Ovary (tissue), 3 donors: ENCODE results near the gene ITGB1BP1.

Source experiments
- POLR2A ChIP-seq: fragments of 450-650 bp; IDR thresholded peaks from one replicate; pipeline ENCODE4 v1.6.1; 2017; ENCODE audit warnings: antibody characterized with exemption, mild to moderate bottlenecking, moderate library complexity
- TF ChIP-seq, protein P1 (sequence below), 3 donors: fragments of 450-650 bp in 2 of 3; fragments of 200-600 bp in 1 of 3; IDR thresholded peaks; one replicate each; pipeline versions ENCODE4 v1.5.1 to v1.8.0; 2016 to 2022; ENCODE audit warnings: antibody characterized with exemption in 3 of 3, mild to moderate bottlenecking in 1 of 3
- donor health status: DM: no; HTN: no; CAD: no.

DNA sequence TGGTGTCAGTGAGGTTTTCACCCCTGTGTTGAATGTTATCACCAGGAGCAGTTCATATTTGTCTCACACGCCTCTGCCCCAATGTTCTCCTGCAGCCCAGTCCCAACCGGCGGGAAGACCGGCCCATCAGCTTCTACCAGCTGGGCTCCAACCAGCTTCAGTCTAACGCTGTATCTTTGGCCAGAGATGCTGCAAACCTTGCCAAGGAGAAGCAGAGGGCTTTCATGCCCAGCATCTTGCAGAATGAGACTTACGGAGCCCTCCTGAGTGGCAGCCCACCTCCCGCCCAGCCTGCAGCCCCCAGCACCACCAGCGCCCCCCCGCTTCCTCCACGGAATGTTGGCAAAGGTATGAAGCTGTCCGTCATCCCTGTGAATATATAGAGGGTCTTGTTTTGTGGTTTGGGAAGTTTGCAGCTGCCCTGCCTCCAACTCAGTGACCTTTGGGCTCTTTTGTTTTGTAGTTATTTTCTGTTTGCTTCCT lies 35.1 kb downstream of the ITGB1BP1 start:
- TF ChIP-seq, protein P1, sequence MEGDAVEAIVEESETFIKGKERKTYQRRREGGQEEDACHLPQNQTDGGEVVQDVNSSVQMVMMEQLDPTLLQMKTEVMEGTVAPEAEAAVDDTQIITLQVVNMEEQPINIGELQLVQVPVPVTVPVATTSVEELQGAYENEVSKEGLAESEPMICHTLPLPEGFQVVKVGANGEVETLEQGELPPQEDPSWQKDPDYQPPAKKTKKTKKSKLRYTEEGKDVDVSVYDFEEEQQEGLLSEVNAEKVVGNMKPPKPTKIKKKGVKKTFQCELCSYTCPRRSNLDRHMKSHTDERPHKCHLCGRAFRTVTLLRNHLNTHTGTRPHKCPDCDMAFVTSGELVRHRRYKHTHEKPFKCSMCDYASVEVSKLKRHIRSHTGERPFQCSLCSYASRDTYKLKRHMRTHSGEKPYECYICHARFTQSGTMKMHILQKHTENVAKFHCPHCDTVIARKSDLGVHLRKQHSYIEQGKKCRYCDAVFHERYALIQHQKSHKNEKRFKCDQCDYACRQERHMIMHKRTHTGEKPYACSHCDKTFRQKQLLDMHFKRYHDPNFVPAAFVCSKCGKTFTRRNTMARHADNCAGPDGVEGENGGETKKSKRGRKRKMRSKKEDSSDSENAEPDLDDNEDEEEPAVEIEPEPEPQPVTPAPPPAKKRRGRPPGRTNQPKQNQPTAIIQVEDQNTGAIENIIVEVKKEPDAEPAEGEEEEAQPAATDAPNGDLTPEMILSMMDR (IDR thresholded peaks at IDR 0.05): no peak
- no peak for TF ChIP-seq POLR2A
